Gastroesophageal sphincter (tissue), 4 donors: Measurements from ENCODE around the gene NFATC3. TPM values are rescaled to one million over a fixed set of nuclear protein-coding genes. Genes with fewer than 3 reads are reported as not detected.

Source experiments
- ATAC-seq: fragments of 150-250 bp; one replicate; pipeline ENCODE4 v1.9.1; 2016; ENCODE audit warnings: mild to moderate bottlenecking, moderate library complexity
- H3K27ac ChIP-seq, 4 donors: fragments of 200-600 bp; sonication (generic) in 3 of 4; 1 replicate in 3 of 4; 2 replicates in 1 of 4; pipeline ENCODE4 v1.5.1; 2016 to 2019
- H3K27me3 ChIP-seq: fragments of 200-600 bp; sonication (generic); one replicate; pipeline ENCODE4 v1.5.1; 2019
- H3K36me3 ChIP-seq, 2 donors: fragments of 200-600 bp; sonication (generic); one replicate each; pipeline ENCODE4 v1.5.1; 2019; ENCODE audit warnings: control low read depth in 1 of 2
- H3K4me1 ChIP-seq, 3 donors: fragments of 200-600 bp; sonication (generic); 1 replicate in 2 of 3; 2 replicates in 1 of 3; pipeline ENCODE4 v1.5.1; 2016 to 2019; ENCODE audit warnings: control low read depth in 2 of 3
- H3K4me3 ChIP-seq, 2 donors: fragments of 200-600 bp; sonication (generic); one replicate each; pipeline ENCODE4 v1.5.1; 2019; ENCODE audit warnings: mild to moderate bottlenecking in 1 of 2, moderate library complexity in 1 of 2
- H3K9me3 ChIP-seq, 3 donors: fragments of 200-600 bp; sonication (generic); one replicate each; pipeline ENCODE4 v1.5.1; 2017 to 2019; ENCODE audit warnings: control low read depth in 2 of 3
- CTCF ChIP-seq, 4 experiments: fragments of 200-600 bp in 2 of 4; fragments of 450-650 bp in 2 of 4; sonication (generic) in 1 of 4; IDR thresholded peaks; one replicate each; pipeline ENCODE4 v1.5.1; 2017 to 2019; ENCODE audit warnings: antibody characterized with exemption in 4 of 4, mild to moderate bottlenecking in 2 of 4, moderate library complexity in 2 of 4
- EP300 ChIP-seq: sonication (generic); formaldehyde crosslinking; IDR thresholded peaks from one replicate; pipeline ENCODE4 v1.6.1; 2017; ENCODE audit warnings: antibody characterized with exemption, mild to moderate bottlenecking
- POLR2A ChIP-seq, 2 donors: fragments of 450-650 bp; IDR thresholded peaks; one replicate each; pipeline ENCODE4 v1.6.1; 2017; ENCODE audit warnings: antibody characterized with exemption in 2 of 2, mild to moderate bottlenecking in 2 of 2, moderate library complexity in 1 of 2
- POLR2AphosphoS5 ChIP-seq: sonication (generic); formaldehyde crosslinking; IDR thresholded peaks from one replicate; pipeline ENCODE4 v1.6.1; 2017; ENCODE audit warnings: antibody characterized with exemption
- WGBS, 2 donors: methylation state at CpG; one replicate each; pipeline ENCODE4 v1.1.5; 2018; ENCODE audit warnings: low coverage in 1 of 2; 5-methylcytosine and 5-hydroxymethylcytosine counted together
- total RNA-seq, 4 donors: library from RNA; depleted of rRNA; stranded (reverse); fragments of >200 nt; gene quantifications; one replicate each; pipeline ENCODE4 v1.1.0, GENCODE V29; 2016

Gene NFATC3
- total RNA-seq, 4 donors from 2014 or later, result 42.4 to 50.6 (median 49.3) TPM

GRCh38 chr16:68242926-68243858 lies 158.0 kb downstream of the NFATC3 start:
- no peaks in the 10 kb centered on the region for H3K9me3 ChIP-seq
- no peak for ATAC-seq
- H3K4me3 ChIP-seq, result no peak overlapping the region
- 76 to 100% methylated on average over 1 to 4 of the region's 9 CpGs for WGBS, 2 donors
- no peak overlapping the region for H3K27ac ChIP-seq
- H3K4me1 ChIP-seq, result peaks cover 0 to 51% (median 25%) of the 10 kb centered on the region in 3 donors
- H3K36me3 ChIP-seq, result no peaks in the 10 kb centered on the region
- no peak for TF ChIP-seq POLR2A (IDR thresholded peaks at IDR 0.05)
- no peak for TF ChIP-seq CTCF (IDR thresholded peaks at IDR 0.05)
- TF ChIP-seq EP300, result no peak
- TF ChIP-seq POLR2AphosphoS5, result no peak
- H3K27me3 ChIP-seq, result no peaks in the 10 kb centered on the region

GRCh38 chr16:68244481-68244902 lies 159.3 kb downstream of the NFATC3 start:
- no peak for ATAC-seq
- Histone ChIP-seq H3K27me3 (no peaks in the 10 kb centered on the region), H3K27ac (peak overlapping the region in 2 of 4 donors; percentile 69 to 73), H3K4me1 (peaks cover 0 to 49% (median 23%) of the 10 kb centered on the region in 3 donors), H3K4me3 (peak overlapping the region; percentile 80 to 91), H3K36me3 (peaks cover 0 to 11% of the 10 kb centered on the region in 2 donors), H3K9me3 (no peaks in the 10 kb centered on the region)
- TF ChIP-seq CTCF (IDR thresholded peaks at IDR 0.05) (no peak), POLR2A (IDR thresholded peaks at IDR 0.05) (no peak), EP300 (no peak), POLR2AphosphoS5 (no peak)
- no CpG with 5 or more reads among the region's 20 CpGs for WGBS, 2 donors

- no CpG with 5 or more reads among the region's 75 CpGs for WGBS, 2 donors
- H3K4me1 ChIP-seq, result peaks cover 0 to 42% (median 23%) of the 10 kb centered on the region in 3 donors
Observed at GRCh38 chr16:68244903-68245853, 160.0 kb downstream of the NFATC3 start, which contains the start of gene PLA2G15. Gene PLA2G15, plus strand, starts transcription at chr16:68245373. Its CDS starts 54 bp downstream, at chr16:68245427.

GRCh38 chr16:68246121-68246520 lies 161.0 kb downstream of the NFATC3 start:
- TF ChIP-seq EP300 (no peak), POLR2AphosphoS5 (no peak)
- peaks cover 0 to 40% (median 23%) of the 10 kb centered on the region in 3 donors for H3K4me1 ChIP-seq
- H3K27me3 ChIP-seq, result no peaks in the 10 kb centered on the region
- H3K36me3 ChIP-seq, result peaks cover 0 to 27% of the 10 kb centered on the region in 2 donors
- ATAC-seq, result no peak
- WGBS, 2 donors, result 80 to 100% methylated on average over 1 to 2 of the region's 7 CpGs
- no peaks in the 10 kb centered on the region for H3K9me3 ChIP-seq
- peak overlapping the region in 2 of 4 donors; percentile 59 to 73 for H3K27ac ChIP-seq
- H3K4me3 ChIP-seq, result peak overlapping the region; percentile 80 to 91

More at GRCh38 chr16:68244903-68245853, 160.0 kb downstream of the NFATC3 start, which contains the start of gene PLA2G15:
- Histone ChIP-seq H3K27ac (peak within 1 kb of the TSS in 3 of 4 donors; percentile 59 to 73 (median 69)), H3K9me3 (no peaks in the 10 kb centered on the region), H3K27me3 (no peaks in the 10 kb centered on the region), H3K36me3 (peaks cover 0 to 18% of the 10 kb centered on the region in 2 donors), H3K4me3 (peak within 1 kb of the TSS; percentile 80 to 91)
- TF ChIP-seq POLR2A (IDR thresholded peaks at IDR 0.05), result peak; percentile 45 to 58
- no peak for TF ChIP-seq EP300
- TF ChIP-seq CTCF (IDR thresholded peaks at IDR 0.05), result no peak
- TF ChIP-seq POLR2AphosphoS5, result peak; percentile 74
- ATAC-seq, result peak; percentile 98
